GM19438 (cell line): ENCODE results near the gene PGLYRP2.
A peak's percentile ranks its signal among the peaks of the same experiment; 100 is the strongest.

Experiments used
- ATAC-seq: cut with Tn5 transposase; IDR thresholded peaks from one replicate; pipeline ENCODE4 v1.9.1; 2021; ENCODE audit warnings: low read depth; ENCODE audit not compliant: unreplicated experiment

Gene PGLYRP2

GRCh38 chr19:15442142-15442920, 37.0 kb downstream of the PGLYRP2 start:
- ATAC-seq: no peak

- no peak for ATAC-seq
Observed at GRCh38 chr19:15441317-15441716, 38.0 kb downstream of the PGLYRP2 start.

- ATAC-seq: no peak
Observed at GRCh38 chr19:15439821-15440641, 39.3 kb downstream of the PGLYRP2 start.

- no peak for ATAC-seq
Observed at GRCh38 chr19:15439078-15439799, 40.1 kb downstream of the PGLYRP2 start.

- no peak for ATAC-seq
Observed at GRCh38 chr19:15438577-15438976, 40.7 kb downstream of the PGLYRP2 start.

- no peak for ATAC-seq
Observed at GRCh38 chr19:15438124-15438496, 41.2 kb downstream of the PGLYRP2 start.

- ATAC-seq: no peak
Observed at GRCh38 chr19:15437355-15438123, 41.8 kb downstream of the PGLYRP2 start.

- no peak for ATAC-seq
Observed at GRCh38 chr19:15436826-15437110, 42.5 kb downstream of the PGLYRP2 start.

GRCh38 chr19:15436012-15436825, 43.1 kb downstream of the PGLYRP2 start:
- no peak for ATAC-seq

- no peak for ATAC-seq
Observed at GRCh38 chr19:15433519-15434069, 45.7 kb downstream of the PGLYRP2 start.

GRCh38 chr19:15432629-15433518, 46.4 kb downstream of the PGLYRP2 start:
- peak; percentile 56 for ATAC-seq

- ATAC-seq: no peak
Observed at GRCh38 chr19:15432018-15432494, 47.2 kb downstream of the PGLYRP2 start.

GRCh38 chr19:15431396-15432017, 47.8 kb downstream of the PGLYRP2 start:
- no peak for ATAC-seq

- ATAC-seq: no peak
Observed at GRCh38 chr19:15430526-15431120, 48.7 kb downstream of the PGLYRP2 start.

GRCh38 chr19:15429825-15430467, 49.4 kb downstream of the PGLYRP2 start:
- no peak for ATAC-seq

GRCh38 chr19:15428956-15429824, 50.1 kb downstream of the PGLYRP2 start:
- no peak for ATAC-seq
